IMR-90 (cell line): ENCODE data around the gene TAAR1. TPM values are rescaled to one million over a fixed set of nuclear protein-coding genes. Genes with fewer than 3 reads are reported as not detected.

Source experiments
- ATAC-seq: fragments of 200-7000 bp; cut with Tn5 transposase; 2 replicates; pipeline ENCODE4 v1.9.1; 2020; ENCODE audit warnings: low read depth, mild to moderate bottlenecking, moderate library complexity
- BruUV-seq: library from RNA; stranded (reverse); fragments of 400-500 nt; replicated peaks from 2 replicates; lab custom pipeline; 2021; lab: Mats Ljungman, UMichigan
- CTCF ChIA-PET: fragments of 300-600 bp; formaldehyde crosslinking; extraction: SDS; loops from one replicate; lab custom pipeline; 2021; ENCODE audit warnings: antibody characterized with exemption; lab: Yijun Ruan, JAX
- POLR2A ChIA-PET: fragments of 300-600 bp; sonication (Branson Sonifier 250); formaldehyde crosslinking; loops from one replicate; lab custom pipeline; 2022; ENCODE audit warnings: antibody characterized with exemption; ENCODE audit not compliant: unreplicated experiment; lab: Charles Lee
- DNase-seq: peaks from one replicate; pipeline ENCODE4 v3.0.0; 2013
- H2AFZ ChIP-seq: replicated peaks from 2 replicates; pipeline ENCODE3; 2013; ENCODE audit warnings: low read length, mild to moderate bottlenecking; ENCODE audit not compliant: poor library complexity
- H2AK5ac ChIP-seq: 2 replicates; pipeline ENCODE4 v1.6.1; 2013; ENCODE audit warnings: low read depth, low read length, inconsistent platforms
- H2AK9ac ChIP-seq: replicated peaks from 2 replicates; pipeline ENCODE3; 2013; ENCODE audit warnings: mild to moderate bottlenecking, low read depth, low read length, moderate library complexity; ENCODE audit not compliant: poor library complexity
- H2BK120ac ChIP-seq: 2 replicates; pipeline ENCODE4 v1.6.1; 2013; ENCODE audit warnings: low read depth, low read length, inconsistent platforms
- H2BK15ac ChIP-seq: 3 replicates; pipeline ENCODE4 v1.6.1; 2013; ENCODE audit warnings: low read depth, low read length, inconsistent platforms
- H2BK20ac ChIP-seq: 2 replicates; pipeline ENCODE4 v1.6.1; 2013; ENCODE audit warnings: low read depth, mild to moderate bottlenecking, inconsistent platforms, low read length, moderate library complexity
- H2BK5ac ChIP-seq: 2 replicates; pipeline ENCODE4 v1.6.1; 2013; ENCODE audit warnings: mild to moderate bottlenecking, low read depth, low read length, inconsistent platforms; ENCODE audit not compliant: poor library complexity, severe bottlenecking
- H3K14ac ChIP-seq: replicated peaks from 2 replicates; pipeline ENCODE4 v1.6.1; 2013; ENCODE audit warnings: low read depth, low read length, inconsistent platforms
- H3K18ac ChIP-seq: 2 replicates; pipeline ENCODE4 v1.6.1; 2013; ENCODE audit warnings: low read depth, low read length, control low read depth
- H3K23ac ChIP-seq: 2 replicates; pipeline ENCODE4 v1.6.1; 2013; ENCODE audit warnings: low read depth, low read length, inconsistent platforms
- H3K27ac ChIP-seq: 2 replicates; pipeline ENCODE4 v1.5.1; 2013; ENCODE audit warnings: mild to moderate bottlenecking, control low read depth, low read length; ENCODE audit not compliant: insufficient read depth
- H3K27me3 ChIP-seq: 2 replicates; pipeline ENCODE4 v1.6.1; 2013; ENCODE audit warnings: low read length; ENCODE audit not compliant: control insufficient read depth, insufficient read depth
- H3K36me3 ChIP-seq: 2 replicates; pipeline ENCODE4 v1.6.1; 2013; ENCODE audit warnings: low read length, mixed read lengths; ENCODE audit not compliant: control insufficient read depth, insufficient read depth
- H3K4ac ChIP-seq: 2 replicates; pipeline ENCODE4 v1.6.1; 2013; ENCODE audit warnings: low read depth, low read length, inconsistent platforms
- H3K4me1 ChIP-seq: 2 replicates; pipeline ENCODE4 v1.6.1; 2013; ENCODE audit warnings: low read length, mixed read lengths; ENCODE audit not compliant: control insufficient read depth, insufficient read depth
- H3K4me2 ChIP-seq: 2 replicates; pipeline ENCODE4 v1.6.1; 2013; ENCODE audit warnings: low read depth, mild to moderate bottlenecking, control low read depth, low read length, moderate library complexity
- H3K4me3 ChIP-seq: 2 replicates; pipeline ENCODE4 v1.5.1; 2013; ENCODE audit warnings: low read depth, mild to moderate bottlenecking, control low read depth, low read length, moderate library complexity; ENCODE audit not compliant: insufficient read depth
- H3K56ac ChIP-seq: 2 replicates; pipeline ENCODE4 v1.6.1; 2013; ENCODE audit warnings: low read length, inconsistent platforms; ENCODE audit not compliant: insufficient read depth; ENCODE audit errors: extremely low read depth
- H3K79me1 ChIP-seq, 2 experiments: 2 replicates each; pipeline ENCODE4 v1.6.1; 2013; ENCODE audit warnings: low read length in 2 of 2, inconsistent platforms in 1 of 2, low read depth in 1 of 2
- H3K9ac ChIP-seq: 2 replicates; pipeline ENCODE4 v1.6.1; 2013; ENCODE audit warnings: low read depth, low read length, control low read depth
- H3K9me1 ChIP-seq: 2 replicates; pipeline ENCODE4 v1.6.1; 2013; ENCODE audit warnings: low read length, inconsistent platforms; ENCODE audit not compliant: insufficient read depth
- H3K9me3 ChIP-seq: 2 replicates; pipeline ENCODE4 v1.6.1; 2013; ENCODE audit warnings: low read length; ENCODE audit not compliant: control insufficient read depth, insufficient read depth
- H4K20me1 ChIP-seq: 2 replicates; pipeline ENCODE4 v1.6.1; 2013; ENCODE audit warnings: low read length, inconsistent platforms; ENCODE audit not compliant: insufficient read depth
- H4K5ac ChIP-seq: 2 replicates; pipeline ENCODE4 v1.6.1; 2013; ENCODE audit warnings: mild to moderate bottlenecking, low read depth, low read length, control low read depth
- H4K8ac ChIP-seq, 2 experiments: 2 replicates each; pipeline ENCODE4 v1.6.1; 2013; ENCODE audit warnings: low read depth in 2 of 2, low read length in 2 of 2, control low read depth in 1 of 2, inconsistent platforms in 1 of 2
- H4K91ac ChIP-seq: 2 replicates; pipeline ENCODE4 v1.6.1; 2013; ENCODE audit warnings: low read depth, low read length, inconsistent platforms; ENCODE audit not compliant: insufficient read depth
- RAD21 ChIP-seq: IDR thresholded peaks from 2 replicates; pipeline ENCODE4 v1.6.1; 2012; ENCODE audit warnings: low read length, improper control_type of control experiment
- RCOR1 ChIP-seq: IDR thresholded peaks from 2 replicates; pipeline ENCODE4 v1.6.1; 2012; ENCODE audit warnings: mild to moderate bottlenecking, low read length, improper control_type of control experiment; ENCODE audit not compliant: insufficient replicate concordance
- RFX5 ChIP-seq: IDR thresholded peaks from 2 replicates; pipeline ENCODE4 v1.8.0; 2012; ENCODE audit warnings: low read depth, mild to moderate bottlenecking, low read length, moderate library complexity
- WGBS, 2 experiments: methylation state at CpG; one replicate each; pipeline versions ENCODE4 v1.1.5 to v1.1.7; 2013; ENCODE audit warnings: missing lambda C conversion rate in 2 of 2; ENCODE audit not compliant: insufficient read length in 1 of 2; ENCODE audit errors: extremely low coverage in 2 of 2; 5-methylcytosine and 5-hydroxymethylcytosine counted together
- dilution Hi-C: fragments of 300-500 bp; cut with HindIII; formaldehyde crosslinking; loops from one replicate; pipeline ENCODE4 v1.14.3; 2018; ENCODE audit warnings: low sequenced_read_pairs; ENCODE audit not compliant: unreplicated experiment
- in situ Hi-C: fragments of 300-500 bp; cut with MboI; formaldehyde crosslinking; loops from 3 replicates; pipeline ENCODE4 v1.14.3; 2019; ENCODE audit warnings: low sequenced_read_pairs, inconsistent platforms, mixed read lengths
- intact Hi-C: fragments of 100-400 bp; cut with micrococcal nuclease; formaldehyde crosslinking; loops from 2 replicates; pipeline ENCODE4 v1.10.0; 2022
- polyA plus RNA-seq, 3 experiments: library from polyadenylated mRNA; depleted of rRNA; stranded (reverse); fragments of >200 nt; gene quantifications; 2 replicates each; pipeline ENCODE4 v1.2.3, GENCODE V29; 2012; ENCODE audit warnings: low replicate concordance in 1 of 3
- total RNA-seq: library from RNA; depleted of rRNA; stranded (reverse); fragments of >200 nt; gene quantifications from 2 replicates; pipeline ENCODE4 v1.2.3, GENCODE V29; 2012

Gene TAAR1
- total and polyA plus RNA-seq, 2 of the 4 experiments (the other 2 are of a cell fraction), result not detected

DNA sequence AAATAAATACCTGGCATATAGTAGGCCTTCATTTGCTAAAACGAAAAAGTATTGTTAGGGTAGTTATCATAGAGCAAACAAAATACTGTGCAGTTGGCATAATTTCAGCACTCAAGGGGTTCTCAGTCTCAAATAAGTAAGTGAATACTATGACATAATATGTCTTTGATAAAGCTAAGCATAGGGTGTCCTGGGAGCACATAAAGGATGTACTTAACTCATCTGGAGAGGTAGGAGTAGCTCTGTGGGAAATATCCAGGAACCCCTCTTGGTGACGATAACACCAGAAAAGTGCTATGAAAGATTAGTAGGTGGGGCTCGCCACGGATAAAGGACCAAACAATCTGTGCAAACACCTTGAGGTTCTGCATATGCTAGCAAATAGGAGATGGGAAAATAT lies 31.7 kb upstream of the TAAR1 start:
- TF ChIP-seq RFX5 (no peak), RCOR1 (no peak), RAD21 (no peak)
- no peak overlapping the region for H3K56ac ChIP-seq
- peaks cover 2% of the 10 kb centered on the region; the same call in 1 of the 2 replicates for H3K27me3 ChIP-seq
- H3K36me3 ChIP-seq, result no peaks in the 10 kb centered on the region
- no peak overlapping the region for H3K4ac ChIP-seq
- H3K14ac ChIP-seq, result no peak overlapping the region
- H3K4me2 ChIP-seq, result no peak overlapping the region
- no peak overlapping the region for H2AFZ ChIP-seq
- no peaks in the 10 kb centered on the region for H3K79me1 ChIP-seq
- no peak overlapping the region for H2BK15ac ChIP-seq
- H2BK5ac ChIP-seq, result no peak overlapping the region
- H2AK5ac ChIP-seq, result no peak overlapping the region
- H3K18ac ChIP-seq, result no peak overlapping the region
- POLR2A ChIA-PET, result no interaction called here
- H4K5ac ChIP-seq, result no peak overlapping the region
- no peak overlapping the region for H3K9ac ChIP-seq
- intact Hi-C loops, result no loop called here
- no peak overlapping the region for H3K27ac ChIP-seq
- no TSS peak for BruUV-seq
- no peak overlapping the region for H2BK20ac ChIP-seq
- no peak overlapping the region for H4K91ac ChIP-seq
- no peak overlapping the region for H2BK120ac ChIP-seq
- DNase-seq, result no peak
- H3K4me3 ChIP-seq, result no peak overlapping the region
- dilution Hi-C loops, result no loop called here
- CTCF ChIA-PET, result no interaction called here
- no peak overlapping the region for H4K8ac ChIP-seq
- no peak overlapping the region for H3K23ac ChIP-seq
- no peak for ATAC-seq
- no peaks in the 10 kb centered on the region for H4K20me1 ChIP-seq
- no peaks in the 10 kb centered on the region; the same call in 1 of the 2 replicates for H3K4me1 ChIP-seq
- no peaks in the 10 kb centered on the region for H3K9me1 ChIP-seq
- in situ Hi-C loops, result no loop called here
- WGBS, 2 experiments, result 88% methylated on average over 3 of the region's 4 CpGs; no CpG with 5 or more reads in 1 of the 2 experiments
- H3K9me3 ChIP-seq, result 0 out of 2 replicates have a peak, but pooled peaks cover 2% of the 10 kb centered on the region
- no peak overlapping the region for H2AK9ac ChIP-seq
